NCI-H226 (cell line): ENCODE measurements around the gene ARHGEF10L.
A peak's percentile ranks its signal among the peaks of the same experiment; 100 is the strongest.
"Not testable (repeated sequence)": the region's sequence is repeated elsewhere in the genome, so short reads cannot be mapped to it uniquely, and the experiment has no call there.

Experiments
- DNase-seq: peaks from one replicate; pipeline ENCODE4 v3.0.0-alpha.2; 2015

Gene ARHGEF10L

DNA sequence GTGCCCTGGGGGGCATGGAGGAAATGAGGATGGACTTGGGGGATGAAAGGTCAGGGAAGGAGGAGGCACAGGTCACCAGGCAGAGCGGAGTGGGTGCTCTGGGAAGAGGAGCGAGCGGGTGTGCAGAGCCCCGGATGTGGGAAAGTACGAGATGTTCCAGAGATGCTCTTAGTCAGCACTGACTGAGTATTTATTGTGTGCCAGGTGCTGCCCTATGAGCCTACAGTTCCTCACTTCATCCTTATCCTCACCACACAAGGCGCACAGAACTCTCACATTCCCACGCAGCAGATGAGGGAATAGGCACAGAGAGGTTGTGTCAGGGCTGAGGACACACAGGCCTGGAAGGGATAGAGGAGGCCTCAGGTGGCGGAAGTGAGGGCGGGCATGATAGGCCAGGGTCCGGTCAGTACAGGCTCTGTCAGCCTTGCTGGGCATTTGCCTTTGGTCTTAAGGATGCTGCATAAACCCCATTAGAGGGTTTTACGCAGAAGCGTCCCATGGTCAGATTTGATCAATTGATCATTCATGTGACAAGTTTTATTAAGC lies 77.3 kb downstream of the ARHGEF10L start:
- DNase-seq, result no peak

DNA sequence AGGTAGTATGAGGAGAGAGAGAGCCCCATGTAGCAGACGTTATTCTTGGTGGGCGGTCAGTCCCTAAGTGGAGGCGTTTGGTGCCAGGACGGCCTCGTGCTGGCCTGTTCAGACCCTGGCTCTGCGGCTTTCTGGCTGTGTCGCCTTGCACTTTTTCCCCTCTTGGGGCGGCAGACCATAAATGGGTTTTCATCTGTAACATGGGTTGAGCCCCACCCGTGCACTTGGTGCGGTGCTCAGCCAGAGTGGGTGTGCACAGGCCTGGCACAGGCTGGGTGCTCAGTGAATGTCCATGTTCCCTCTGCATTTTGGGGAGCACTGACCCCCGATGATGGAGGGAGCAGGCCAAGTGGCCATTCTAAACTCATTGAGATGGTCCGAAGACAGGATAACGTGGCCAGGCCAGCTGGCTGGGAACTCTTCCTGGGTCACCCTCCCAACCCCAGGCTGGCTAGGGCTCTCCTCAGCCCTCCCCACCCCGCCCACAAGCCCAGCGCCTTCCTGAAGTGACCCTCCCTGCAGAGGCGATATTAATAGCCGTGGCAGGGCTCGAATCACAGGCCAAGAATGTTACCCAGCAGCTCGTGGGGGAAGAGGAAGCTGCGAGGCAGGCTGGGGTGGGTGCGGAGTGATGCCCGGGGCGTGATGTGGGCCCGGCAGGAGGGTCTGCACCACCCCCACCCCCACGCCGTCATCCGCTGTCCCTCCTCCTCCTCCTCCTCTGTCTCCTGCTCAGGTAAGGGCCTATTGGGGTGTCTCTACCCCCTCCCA lies 78.5 kb downstream of the ARHGEF10L start:
- no peak for DNase-seq

DNA sequence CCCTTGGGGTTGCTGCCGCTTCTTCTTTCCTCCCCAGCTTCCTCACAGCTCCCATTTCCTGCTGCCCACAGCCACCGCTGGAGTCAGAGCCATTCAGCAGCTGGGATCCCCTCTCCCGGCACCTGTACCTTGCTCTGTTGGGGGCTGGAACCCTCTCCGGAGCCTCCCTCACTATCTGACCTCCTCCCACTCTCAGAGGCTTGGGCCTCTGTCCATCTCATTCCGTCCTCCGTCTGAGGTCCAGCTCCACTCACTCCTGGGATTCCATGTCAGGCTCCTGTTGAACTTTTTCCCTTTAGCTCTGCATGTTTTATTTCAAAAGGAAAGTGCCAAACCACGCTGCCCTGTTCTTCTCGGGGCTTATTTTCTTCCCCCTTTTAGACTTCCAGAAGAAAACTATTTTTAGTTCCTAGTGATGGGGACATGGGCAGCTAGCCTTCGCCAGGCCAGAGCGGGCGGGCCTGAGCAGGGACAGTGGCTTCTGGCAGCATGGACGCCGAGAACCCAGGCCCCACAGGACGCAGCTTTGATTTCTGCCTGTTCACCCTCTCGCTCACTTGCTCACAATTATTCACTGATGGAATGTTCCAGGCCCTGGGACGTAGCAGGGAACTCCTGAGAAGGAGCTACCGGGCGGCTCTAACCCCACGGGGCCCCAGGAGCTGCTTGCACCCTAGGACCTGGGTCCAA lies 79.2 kb downstream of the ARHGEF10L start:
- DNase-seq, result no peak

DNA sequence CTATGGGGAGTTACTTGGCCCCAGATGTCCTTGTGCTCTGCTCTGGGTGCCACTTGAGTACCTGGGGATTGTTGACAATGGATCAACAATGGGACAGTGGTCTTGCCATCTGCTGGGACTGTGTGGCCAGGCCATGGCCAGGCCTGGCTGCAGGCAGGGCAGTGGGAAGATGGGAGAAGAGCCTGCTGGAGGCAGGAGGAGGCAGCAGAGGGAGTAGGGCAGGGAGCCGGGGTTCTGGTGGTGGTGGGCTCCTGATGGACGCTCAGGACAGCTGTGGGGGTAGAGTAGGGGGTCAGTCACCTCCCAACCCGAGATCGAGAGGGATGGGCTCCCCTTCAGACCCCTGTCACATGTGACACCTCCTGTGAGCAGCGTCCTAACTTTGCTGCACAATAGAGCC lies 81.0 kb downstream of the ARHGEF10L start:
- no peak for DNase-seq

DNA sequence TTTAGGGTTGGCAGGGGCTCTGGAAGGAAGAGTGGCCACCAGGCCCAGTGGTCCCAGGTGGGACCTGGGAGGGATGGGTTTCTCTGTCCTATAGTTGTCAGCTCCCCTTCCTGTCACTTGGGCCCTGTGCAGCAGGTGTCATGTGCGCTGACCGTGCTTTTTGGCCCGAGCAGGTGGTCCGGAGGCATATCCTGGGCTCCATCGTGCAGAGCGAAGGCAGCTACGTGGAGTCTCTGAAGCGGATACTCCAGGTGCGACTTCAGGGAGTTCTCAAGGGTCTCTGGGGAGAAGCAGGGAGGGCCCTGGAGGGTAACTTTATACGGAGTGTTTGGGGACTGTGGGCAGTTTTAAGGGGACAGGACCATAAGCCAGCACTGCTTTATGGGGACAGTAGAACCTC lies 82.2 kb downstream of the ARHGEF10L start:
- DNase-seq, result no peak

DNA sequence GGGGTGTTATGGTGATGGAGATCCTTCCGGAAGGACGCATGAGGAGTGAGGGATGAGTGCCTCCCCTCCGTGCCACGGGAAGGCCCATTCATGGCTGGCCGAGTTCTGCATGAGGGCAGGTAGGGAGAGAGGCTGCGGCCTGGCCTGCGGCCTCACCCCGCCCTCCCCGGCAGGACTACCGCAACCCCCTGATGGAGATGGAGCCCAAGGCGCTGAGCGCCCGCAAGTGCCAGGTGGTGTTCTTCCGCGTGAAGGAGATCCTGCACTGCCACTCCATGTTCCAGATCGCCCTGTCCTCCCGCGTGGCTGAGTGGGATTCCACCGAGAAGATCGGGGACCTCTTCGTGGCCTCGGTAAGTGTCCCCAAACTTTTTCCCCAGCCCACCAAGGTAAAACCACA lies 83.3 kb downstream of the ARHGEF10L start:
- DNase-seq, result no peak

DNA sequence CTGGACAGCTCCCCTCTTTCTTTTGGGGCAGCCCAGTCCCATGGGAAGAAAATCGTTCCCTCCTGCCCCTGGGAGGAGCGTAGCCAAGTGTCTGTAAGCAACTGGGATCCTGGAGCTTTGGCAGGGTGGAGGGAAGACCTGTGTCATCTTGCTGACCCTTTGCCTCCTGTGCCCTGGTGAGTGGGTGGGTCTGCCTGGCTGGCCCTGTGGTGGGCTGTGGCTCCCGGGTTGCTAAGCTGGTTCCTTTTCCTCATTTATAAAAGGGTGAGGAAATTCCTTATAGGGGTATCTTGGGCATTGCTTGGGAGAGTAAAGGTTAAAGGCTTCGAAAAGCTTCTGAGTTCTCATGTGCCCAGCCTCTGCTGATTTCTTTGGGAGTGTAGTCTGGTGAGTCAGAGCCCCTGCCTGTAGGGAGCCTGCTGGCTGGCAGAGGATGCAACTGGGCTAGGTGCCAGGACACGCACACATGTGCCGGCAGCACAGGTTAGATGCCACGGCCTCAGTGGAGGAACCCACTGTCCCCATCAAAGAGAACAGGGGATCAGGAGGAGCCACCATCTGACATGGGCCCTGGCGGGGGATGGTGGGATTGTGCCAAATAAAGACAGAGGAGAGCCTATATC lies 85.2 kb downstream of the ARHGEF10L start:
- peak; percentile 72 for DNase-seq

DNA sequence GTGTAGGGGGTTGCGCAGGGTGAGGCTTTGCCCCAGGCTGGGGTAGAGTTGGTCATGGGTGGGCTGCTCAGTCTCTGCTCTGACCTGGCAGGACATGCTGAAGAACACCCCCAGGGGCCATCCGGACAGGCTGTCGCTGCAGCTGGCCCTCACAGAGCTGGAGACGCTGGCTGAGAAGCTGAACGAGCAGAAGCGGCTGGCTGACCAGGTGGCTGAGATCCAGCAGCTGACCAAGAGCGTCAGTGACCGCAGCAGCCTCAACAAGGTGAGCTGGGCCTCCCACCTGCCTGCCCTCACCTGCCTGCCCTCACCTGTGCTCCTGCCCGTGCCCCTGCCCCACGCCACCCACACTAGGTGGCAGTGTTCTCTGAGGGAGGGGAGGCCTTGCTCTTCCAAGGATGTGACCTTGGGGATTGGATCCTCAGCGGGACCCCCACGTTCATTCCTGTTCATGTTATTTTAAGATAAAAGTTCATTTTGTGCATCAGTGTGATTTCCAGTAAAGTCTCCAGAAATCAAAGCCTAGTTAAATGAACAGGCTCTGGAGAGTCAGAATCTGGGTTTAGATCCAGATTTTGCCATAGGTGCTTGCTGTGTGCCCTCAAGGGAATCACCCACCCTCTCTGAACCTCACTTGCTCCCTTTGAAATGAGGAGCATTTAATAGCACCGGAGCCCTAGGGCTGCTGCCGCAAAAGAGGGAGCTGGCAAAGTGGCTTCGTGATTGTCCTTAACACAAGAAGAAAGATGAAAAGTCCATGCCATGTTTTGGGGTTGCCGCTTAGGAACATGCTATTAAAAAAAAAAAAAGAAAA lies 87.9 kb downstream of the ARHGEF10L start:
- no peak for DNase-seq

DNA sequence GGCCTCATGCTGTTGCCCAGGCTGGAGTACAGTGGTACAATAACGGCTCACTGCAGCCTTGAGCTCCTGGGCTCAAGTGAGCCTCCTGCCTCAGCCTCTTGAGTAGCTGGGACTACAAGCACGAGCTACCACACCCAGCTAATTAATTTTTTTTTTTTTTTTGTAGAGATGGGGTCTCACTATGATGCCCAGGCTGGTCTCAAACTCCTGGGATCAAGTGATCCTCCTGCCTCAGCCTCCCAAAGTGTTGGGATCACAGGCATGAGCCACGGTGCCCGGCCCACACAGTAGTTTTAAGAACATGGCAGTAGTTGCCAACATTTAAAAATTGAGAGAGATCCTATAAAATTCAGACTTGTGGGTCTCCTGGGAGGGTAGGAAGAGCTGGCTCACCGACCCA lies 89.5 kb downstream of the ARHGEF10L start:
- DNase-seq, result not testable (repeated sequence)

DNA sequence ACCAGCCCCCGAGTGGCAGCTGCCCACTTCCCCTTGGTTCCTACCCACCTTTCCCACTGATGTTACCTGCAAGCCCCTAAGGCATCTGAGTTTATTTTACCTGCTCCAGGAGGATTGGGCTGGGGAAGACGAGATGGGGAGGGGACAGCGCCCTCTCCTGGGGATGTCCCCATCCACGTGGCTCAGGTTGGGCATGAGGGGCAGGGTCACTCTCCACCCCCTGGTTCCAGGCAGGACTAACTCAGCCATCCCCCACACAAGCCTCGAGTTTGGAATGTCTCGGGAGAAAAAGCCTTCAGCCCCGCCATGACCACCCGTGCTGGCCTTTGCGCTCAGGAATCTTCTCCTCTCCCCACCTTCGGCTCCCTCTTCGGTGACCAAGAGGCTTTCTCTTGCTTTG lies 90.0 kb downstream of the ARHGEF10L start:
- DNase-seq, result no peak

DNA sequence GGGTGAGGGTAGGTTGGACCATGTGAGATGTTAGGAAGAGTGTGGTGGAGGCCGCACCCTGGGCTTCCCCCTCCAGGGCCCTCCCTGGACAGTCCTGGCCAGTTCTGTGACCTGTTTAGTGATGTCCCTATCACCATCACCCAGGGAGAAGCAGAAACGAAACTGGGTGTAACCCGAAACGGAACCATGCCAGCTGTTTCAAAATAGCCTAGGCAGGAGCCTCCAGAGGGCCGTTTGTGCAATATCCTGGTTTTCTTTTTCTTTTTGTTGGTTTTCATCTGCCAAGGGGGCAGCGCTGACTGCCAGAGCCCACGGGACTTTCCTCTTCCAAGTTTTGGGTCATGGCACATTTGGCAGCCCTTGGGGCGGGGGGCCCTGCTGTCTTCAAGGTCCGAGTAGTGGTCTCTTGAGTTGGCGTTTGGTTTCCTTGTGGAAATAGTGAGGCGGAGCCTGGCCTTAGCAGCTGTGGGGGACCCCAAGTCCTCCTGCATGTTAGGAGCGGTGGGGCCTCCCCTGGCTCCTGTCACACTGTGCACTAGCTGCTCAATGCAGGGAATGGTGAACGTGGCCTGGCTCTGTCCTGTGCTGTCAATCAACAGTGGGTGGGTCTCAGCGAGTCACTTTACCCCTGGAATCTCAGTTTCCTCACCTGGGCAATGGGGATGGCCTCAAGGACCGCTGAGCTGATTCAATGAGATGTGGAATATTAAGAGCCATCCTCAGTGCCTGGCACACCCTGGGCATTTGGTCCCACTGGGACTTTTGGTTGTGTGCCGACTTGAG lies 90.7 kb downstream of the ARHGEF10L start:
- DNase-seq, result no peak

DNA sequence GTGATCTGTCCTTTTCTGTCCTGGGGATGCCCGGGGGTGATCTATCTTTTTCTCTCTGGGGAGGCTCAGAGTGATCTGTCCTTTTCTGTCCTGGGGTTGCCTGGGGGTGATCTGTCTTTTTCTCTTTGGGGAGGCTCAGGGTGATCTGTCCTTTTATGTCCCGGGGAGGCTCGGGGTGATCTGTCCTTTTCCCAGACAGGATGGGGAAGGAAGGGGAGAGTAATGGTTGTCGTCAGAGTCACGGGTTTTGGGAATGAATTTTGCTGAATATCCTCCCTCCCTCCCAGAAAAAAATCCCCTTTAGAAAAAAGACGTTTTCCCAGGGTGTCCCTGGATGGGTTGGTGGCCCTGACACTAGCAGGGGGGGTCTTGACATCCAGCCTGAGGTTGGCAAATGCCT lies 91.5 kb downstream of the ARHGEF10L start:
- no peak for DNase-seq

DNA sequence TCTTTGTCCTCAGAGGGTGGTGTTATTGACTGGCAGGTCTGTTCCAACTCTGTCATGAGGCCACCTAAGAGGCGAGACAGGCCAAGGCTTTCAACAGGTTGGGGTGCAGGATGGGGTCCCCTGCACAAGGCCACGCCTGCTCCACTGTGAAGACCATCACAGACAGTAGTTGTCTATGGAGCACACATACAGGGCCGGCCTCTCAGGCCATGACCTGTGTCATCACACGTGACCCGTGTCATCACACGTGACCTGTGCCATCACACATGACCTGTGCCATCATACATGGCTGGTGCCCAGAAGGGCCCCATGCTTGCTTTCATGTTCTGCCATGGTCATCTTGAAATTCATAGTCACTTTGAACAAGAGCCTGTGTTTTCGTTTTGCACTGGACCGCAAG lies 91.9 kb downstream of the ARHGEF10L start:
- no peak for DNase-seq

DNA sequence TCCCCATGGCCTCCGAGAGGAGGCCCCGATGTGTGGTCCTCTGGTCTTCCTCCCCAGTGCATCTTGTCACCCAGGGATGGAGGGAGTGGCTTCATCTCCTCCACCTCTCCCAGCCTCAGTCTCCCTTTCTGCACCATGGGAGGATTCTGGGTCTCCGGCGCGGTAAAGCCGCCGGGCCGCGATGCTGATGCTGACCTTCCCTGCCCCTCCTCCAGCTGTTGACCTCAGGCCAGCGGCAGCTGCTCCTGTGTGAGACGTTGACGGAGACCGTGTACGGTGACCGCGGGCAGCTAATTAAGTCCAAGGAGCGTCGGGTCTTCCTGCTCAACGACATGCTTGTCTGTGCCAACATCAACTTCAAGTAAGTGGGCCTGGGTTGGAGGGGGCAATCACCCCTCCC lies 92.6 kb downstream of the ARHGEF10L start:
- DNase-seq, result no peak

DNA sequence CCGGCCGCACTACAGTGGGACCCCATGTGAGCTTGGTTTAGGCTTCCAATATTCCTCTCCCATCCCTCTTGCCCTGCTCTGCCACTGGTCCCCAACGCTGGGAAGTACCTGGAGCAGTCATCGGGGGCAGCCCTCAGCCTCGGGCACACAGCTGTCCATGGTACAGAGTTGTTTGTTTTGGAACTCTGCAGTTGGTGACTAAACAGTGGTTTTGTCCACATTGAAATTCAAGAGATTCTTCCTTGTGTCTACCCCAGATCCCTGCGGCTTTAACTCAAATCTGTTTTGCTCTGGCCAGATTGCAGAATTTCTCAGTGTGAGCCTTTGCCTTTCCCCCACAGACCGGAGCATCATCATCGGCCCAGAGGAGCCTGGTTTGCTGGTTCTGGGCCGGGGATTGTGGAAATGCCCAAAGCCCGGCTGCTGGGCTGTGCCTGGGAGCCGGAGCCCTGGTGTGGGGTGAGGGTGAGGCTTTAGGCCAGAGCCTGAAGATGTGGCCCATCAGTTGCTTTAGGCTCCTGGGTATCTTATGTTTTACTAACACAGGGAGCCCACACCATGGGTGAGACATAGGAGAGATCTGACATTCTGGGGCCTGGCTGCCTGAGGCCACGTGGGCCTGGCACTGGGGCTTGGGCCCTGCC lies 93.2 kb downstream of the ARHGEF10L start:
- no peak for DNase-seq

DNA sequence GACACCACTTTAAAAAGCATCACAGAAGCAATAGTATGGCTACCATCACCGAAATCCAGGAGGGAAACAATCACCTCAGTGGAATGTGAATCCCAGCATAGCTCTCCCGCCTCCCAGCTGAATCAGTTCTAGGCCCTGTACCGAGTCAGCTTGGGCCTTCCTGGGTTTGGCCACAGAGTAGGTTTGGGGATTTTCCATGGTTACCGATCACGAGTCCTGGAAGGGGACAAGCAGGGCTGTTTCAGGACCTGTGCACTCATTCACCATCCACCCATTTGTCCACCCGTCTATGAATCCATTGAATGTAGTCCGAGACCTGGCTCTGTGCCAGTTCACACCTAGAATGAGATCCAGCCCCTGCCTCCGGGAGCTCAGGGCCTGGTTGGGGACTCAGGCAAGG lies 94.2 kb downstream of the ARHGEF10L start:
- peak; percentile 85 for DNase-seq

DNA sequence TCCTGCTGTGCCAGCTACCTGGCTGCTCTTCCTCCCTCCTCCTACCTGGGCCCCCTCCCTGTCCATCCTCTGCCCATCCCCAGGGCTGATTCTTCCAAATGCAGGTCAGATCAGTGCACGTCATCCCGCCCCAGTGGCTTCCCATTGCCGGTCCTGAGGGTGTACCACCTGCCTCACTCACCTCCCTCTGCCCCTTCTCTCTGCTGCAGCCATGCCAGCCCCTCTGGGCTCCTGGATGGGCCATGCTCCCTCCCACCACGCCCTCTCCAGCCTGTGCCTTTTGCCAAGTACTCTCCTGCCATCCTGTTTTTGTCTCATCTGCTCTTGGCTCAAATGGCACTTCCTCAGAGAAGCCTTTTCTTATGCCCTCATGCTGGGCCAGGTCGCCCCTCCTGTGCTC lies 95.8 kb downstream of the ARHGEF10L start:
- no peak for DNase-seq

DNA sequence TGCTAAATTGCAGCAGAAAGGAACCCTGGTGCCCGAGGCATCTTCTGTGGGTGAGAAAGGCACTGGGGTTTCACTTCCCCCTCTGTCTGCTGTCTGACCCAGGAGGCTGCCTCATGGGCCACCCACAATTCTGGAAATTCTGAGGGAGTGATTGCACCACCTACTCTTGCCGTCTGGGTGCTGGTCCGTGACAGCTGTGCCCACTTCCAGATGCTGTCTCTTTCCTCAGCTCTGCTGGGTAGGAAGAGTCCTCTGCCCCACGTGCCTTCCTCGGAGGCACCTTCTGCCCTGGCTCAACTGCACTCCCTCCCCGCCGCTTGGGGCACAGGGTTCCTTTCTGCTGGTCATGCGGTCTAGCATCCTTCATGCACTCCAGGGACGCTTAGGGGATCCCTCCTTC lies 96.3 kb downstream of the ARHGEF10L start:
- no peak for DNase-seq

DNA sequence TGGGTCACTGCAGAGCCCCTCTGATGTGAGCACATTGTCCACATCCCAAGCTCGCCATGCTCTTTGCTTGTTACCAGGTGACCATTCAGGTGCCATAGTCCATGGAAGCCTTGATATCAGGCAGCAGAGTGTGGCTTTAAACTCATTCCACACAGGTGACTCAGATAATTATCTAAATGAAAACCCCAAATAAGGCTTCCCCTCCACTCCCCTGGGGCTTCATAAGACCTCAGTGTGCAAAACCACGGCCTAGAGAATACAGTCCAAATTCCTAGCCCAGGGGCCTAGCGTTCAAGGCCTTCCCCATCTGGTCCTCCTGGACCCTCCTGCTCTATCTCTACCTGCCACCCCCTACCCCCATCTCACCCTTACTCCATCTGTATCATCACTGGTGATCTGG lies 97.1 kb downstream of the ARHGEF10L start:
- DNase-seq, result peak; percentile 8

DNA sequence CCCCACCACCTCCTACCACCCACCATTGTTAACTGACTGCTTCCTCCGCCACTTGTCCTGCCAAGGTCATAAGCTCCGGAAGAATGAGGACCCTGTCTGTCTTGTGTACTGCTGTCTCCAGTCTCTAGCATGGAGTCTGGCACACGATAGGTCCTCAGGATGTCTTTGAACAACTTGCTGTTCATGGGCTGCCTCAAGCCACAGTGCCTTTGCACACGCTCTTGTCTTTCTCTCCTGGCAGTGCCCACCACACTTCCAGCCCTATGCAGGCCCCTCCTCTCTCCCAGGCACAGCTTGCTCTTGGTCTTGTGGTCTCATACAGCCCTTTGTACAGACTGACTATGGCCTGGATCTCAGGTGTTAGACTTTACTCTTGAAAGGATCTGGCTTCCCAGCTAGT lies 97.6 kb downstream of the ARHGEF10L start:
- no peak for DNase-seq

DNA sequence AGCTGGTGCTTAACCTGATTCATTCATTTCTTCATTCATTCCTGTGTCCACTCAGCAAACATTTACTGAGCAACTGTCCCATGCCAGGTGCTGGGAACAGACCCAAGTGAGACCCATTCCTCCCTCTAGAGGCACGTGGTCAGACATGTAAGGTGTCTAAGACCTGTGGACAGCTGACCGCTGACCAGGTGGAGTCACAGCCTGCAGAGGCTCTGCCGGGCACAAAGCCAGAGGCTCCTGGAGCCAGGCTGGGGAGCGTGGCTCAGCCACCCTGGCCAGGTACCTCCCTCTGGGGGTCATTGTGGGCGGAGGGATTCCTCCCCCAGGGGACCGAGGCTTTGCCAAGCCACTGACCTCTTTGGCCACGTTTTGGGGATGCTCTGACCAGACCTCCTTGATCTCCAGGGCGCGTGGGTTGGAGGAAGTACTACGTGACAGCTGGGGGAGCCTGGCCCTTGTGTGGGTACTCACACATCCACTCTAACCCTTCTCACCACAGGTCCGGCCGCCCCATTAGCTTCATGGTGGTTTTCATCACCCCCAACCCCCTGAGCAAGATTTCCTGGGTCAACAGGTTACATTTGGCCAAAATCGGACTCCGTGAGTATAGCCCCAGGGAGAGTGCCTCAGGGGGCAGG lies 100.3 kb downstream of the ARHGEF10L start:
- no peak for DNase-seq
